GM21576 (cell line): Measurements from ENCODE around the gene TCIRG1.
"Not testable (repeated sequence)": the region's sequence is repeated elsewhere in the genome, so short reads cannot be mapped to it uniquely, and the experiment has no call there.

Source experiments
- ATAC-seq: cut with Tn5 transposase; IDR thresholded peaks from one replicate; pipeline ENCODE4 v1.9.1; 2021; ENCODE audit warnings: mild to moderate bottlenecking, moderate library complexity; ENCODE audit not compliant: unreplicated experiment

Gene TCIRG1

GRCh38 chr11:68077617-68078582 lies 39.1 kb downstream of the TCIRG1 start:
- ATAC-seq = no peak

- ATAC-seq = no peak
Measured at GRCh38 chr11:68080860-68081259, 42.0 kb downstream of the TCIRG1 start.

GRCh38 chr11:68081691-68082090 lies 42.9 kb downstream of the TCIRG1 start:
- ATAC-seq = no peak

GRCh38 chr11:68082481-68082880 lies 43.7 kb downstream of the TCIRG1 start:
- no peak for ATAC-seq

- ATAC-seq = no peak
Measured at GRCh38 chr11:68083517-68083916, 44.7 kb downstream of the TCIRG1 start.

- no peak for ATAC-seq
Measured at GRCh38 chr11:68089679-68090078, 50.9 kb downstream of the TCIRG1 start.

GRCh38 chr11:68090287-68090686 lies 51.5 kb downstream of the TCIRG1 start:
- no peak for ATAC-seq

GRCh38 chr11:68090706-68091105 lies 51.9 kb downstream of the TCIRG1 start:
- no peak for ATAC-seq

- ATAC-seq = no peak
Measured at GRCh38 chr11:68092411-68092810, 53.6 kb downstream of the TCIRG1 start.

- not testable (repeated sequence) for ATAC-seq
Measured at GRCh38 chr11:68092946-68093345, 54.1 kb downstream of the TCIRG1 start.

- no peak for ATAC-seq
Measured at GRCh38 chr11:68093565-68093964, 54.7 kb downstream of the TCIRG1 start.

- ATAC-seq = no peak
Measured at GRCh38 chr11:68096962-68097361, 58.1 kb downstream of the TCIRG1 start.

GRCh38 chr11:68099057-68099456 lies 60.2 kb downstream of the TCIRG1 start:
- no peak for ATAC-seq

GRCh38 chr11:68099474-68100405 lies 60.9 kb downstream of the TCIRG1 start:
- no peak for ATAC-seq
